GM21423 (cell line): Measurements from ENCODE around the gene NFILZ.

ENCODE experiments used
- ATAC-seq: cut with Tn5 transposase; IDR thresholded peaks from one replicate; pipeline ENCODE4 v1.9.1; 2021; ENCODE audit warnings: mild to moderate bottlenecking, moderate library complexity; ENCODE audit not compliant: unreplicated experiment

Gene NFILZ, protein sequence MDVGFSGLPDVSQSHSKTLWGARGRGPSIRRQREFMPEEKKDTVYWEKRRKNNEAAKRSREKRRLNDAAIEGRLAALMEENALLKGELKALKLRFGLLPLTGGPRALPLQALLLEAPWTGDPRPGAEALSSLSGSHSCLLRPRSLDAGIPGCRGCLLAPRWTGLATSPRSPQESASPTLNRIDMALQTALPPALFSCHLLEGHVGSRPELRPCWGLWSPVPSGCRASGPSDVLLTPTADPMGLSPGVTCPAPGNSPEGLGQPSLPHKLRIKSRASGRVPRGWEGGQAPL

GRCh38 chr19:8629996-8630683 is at the start of gene NFILZ:
TSS of gene NFILZ (plus strand) at chr19:8630633. CDS start at chr19:8676766, 46,133 bp downstream.
- no peak for ATAC-seq

- no peak for ATAC-seq
Observed at GRCh38 chr19:8580710-8581281, 49.6 kb upstream of the NFILZ start.

- ATAC-seq: no peak
Observed at GRCh38 chr19:8584965-8585893, 45.2 kb upstream of the NFILZ start.

DNA sequence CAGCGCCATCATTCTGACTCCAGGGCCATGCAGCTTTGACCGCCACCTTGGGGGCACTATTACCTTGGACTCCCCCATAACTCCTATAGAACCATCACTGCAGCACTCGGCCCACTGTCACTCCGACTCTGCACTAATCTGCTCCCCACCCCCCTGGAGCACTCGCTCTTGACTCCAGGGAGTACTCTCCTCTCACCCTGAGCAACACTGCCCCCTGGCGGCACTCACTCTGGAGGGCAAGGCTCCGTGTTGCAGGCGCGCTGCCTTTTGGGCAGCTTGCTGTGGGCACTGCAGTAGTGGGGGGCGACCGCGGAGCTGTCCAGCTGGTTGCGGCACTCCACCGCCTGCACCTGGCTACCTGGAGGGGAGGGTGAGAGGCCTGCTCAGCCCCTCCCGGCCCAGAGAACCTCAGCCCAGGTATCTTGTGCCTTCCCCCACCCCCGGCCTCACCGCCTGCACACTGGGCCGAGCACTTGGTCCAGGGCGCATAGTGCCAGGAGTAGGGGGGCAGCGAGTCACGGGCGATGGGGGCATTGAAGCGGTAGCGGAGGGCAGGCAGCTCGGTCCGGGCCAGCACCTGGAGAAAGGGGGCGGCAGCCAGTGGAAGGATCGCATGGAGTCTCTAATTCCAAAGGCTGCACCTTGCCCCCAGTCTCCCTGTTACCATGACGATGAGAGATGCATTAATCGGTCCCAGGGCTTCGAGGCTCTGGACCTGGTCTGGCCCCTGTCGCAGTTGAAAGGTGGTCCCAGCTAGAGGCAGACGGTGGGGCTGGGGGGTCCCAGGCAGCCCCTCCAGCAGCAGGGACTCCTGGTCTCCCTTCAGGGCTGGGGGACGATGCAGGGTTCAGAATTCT is 44.3 kb upstream of the NFILZ start:
- no peak for ATAC-seq

- no peak for ATAC-seq
Observed at GRCh38 chr19:8589177-8589714, 41.2 kb upstream of the NFILZ start.

GRCh38 chr19:8592231-8593009 is 38.0 kb upstream of the NFILZ start:
- no peak for ATAC-seq

GRCh38 chr19:8593931-8594330 is 36.5 kb upstream of the NFILZ start:
- ATAC-seq: no peak

DNA sequence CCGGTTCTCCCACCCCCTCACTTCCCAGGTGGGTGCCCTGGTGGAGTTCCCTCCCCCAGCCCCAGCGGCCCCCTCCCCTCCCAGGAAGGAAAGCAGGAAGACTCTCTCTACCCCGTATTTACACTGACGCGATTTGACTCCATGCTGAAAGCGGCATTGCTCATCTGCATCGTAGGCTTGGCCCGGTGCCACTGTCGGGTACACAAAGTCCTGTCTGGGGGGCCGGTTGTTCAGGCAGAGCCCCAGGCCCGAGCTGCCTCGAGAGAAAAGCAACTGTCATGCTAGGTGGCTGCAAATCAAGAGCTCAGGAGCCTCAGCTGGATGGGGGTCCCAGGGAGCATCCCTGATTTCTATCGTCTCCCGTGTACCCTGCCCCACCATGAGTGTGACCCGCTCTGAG is 34.8 kb upstream of the NFILZ start:
- ATAC-seq: no peak

DNA sequence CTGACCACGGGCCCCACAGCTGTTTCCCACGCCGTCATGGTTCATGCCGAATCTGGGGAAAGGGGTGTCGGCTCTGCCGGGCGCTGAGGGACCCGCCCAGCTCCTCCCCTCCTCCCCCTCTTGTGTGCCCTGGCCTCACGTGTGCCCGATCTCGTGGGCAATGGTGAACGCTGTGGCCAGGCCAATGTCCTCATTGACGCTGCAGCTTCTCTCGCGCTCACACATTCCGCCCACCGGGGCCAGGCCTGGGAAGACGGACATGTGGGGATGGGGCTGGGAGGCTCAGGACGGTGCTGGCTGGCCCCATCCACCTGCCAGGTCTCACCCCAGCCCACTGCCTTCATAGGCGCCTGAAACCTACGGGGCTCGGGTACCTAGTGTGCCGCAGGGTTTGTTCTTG is 34.3 kb upstream of the NFILZ start:
- no peak for ATAC-seq

DNA sequence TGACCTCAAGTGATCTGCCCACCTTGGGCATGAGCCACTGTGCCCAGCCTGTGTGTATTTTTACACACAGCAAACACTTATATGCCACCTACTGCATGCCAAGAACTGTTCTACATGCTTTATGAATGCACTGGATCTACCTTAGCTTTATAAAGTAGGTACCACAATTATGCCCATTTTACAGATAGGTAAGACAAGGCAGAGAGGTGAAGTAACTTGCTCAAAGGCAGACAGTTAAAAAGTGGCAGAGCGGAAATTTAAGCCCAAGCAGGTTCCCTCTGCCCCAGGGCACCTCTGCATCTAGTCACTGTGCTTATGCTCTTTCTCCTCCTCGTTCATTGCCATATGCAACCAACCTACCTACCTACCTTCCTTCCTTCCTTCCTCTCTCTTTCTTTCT is 30.4 kb upstream of the NFILZ start:
- no peak for ATAC-seq

GRCh38 chr19:8600816-8601215 is 29.6 kb upstream of the NFILZ start:
- ATAC-seq: no peak

- no peak for ATAC-seq
Observed at GRCh38 chr19:8601796-8602195, 28.6 kb upstream of the NFILZ start.

GRCh38 chr19:8605514-8605913 is 24.9 kb upstream of the NFILZ start:
- ATAC-seq: no peak

DNA sequence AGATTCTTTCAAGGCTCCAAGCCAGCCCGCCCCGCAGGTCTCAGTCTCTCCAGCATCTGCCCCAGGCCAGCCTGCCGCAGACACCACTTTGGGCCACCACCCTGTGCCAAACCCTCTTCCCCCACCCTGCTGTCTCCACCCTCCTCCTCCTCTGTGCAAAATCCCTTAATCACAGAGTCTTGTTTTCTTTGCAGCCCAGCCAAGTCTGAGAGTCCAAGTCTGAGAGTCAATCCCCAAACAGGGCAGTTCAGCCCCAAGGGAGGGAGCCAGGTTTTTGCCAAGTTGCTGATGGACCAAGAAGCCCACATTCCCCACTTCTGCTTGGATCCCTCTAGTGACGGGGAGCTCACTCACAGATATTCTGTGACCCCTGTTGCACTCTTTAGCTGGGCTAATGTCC is 23.0 kb upstream of the NFILZ start:
- ATAC-seq: no peak

GRCh38 chr19:8608941-8609278 is 21.5 kb upstream of the NFILZ start:
- no peak for ATAC-seq

DNA sequence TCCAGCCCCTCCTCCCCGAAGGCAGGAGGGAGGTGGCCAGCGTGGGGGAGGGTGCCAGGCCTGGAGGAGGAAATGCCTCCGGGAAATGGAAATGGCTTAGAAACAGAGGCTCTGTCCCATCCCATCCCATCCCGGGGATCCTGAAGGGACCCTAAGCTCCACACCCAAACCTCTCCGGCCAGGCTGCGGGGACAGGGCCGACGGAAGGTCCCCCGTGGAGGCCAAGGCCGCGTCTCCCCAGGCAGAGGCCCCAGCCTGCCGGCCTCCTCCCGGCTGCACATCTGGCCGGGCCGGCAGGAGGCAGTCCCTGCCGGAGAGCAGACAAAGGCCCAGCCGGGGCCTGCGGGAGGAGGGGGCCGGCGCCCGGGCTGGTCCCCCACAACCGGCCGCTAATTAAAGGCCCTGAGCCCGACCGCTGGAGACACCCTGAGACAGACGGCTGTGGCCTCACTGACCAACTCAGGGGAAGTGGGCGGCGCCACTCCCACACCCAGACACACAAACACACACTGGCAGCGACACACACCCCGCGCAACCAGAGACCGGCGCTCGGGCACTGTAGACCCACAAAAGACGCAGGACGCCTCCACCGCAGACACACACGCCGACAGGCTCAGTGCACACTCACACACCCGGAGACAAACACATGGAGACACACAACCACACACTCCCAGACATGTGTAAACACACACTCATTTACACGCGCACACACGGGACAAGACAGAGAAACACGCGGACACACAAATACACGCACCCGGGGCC is 21.0 kb upstream of the NFILZ start:
- ATAC-seq: no peak

DNA sequence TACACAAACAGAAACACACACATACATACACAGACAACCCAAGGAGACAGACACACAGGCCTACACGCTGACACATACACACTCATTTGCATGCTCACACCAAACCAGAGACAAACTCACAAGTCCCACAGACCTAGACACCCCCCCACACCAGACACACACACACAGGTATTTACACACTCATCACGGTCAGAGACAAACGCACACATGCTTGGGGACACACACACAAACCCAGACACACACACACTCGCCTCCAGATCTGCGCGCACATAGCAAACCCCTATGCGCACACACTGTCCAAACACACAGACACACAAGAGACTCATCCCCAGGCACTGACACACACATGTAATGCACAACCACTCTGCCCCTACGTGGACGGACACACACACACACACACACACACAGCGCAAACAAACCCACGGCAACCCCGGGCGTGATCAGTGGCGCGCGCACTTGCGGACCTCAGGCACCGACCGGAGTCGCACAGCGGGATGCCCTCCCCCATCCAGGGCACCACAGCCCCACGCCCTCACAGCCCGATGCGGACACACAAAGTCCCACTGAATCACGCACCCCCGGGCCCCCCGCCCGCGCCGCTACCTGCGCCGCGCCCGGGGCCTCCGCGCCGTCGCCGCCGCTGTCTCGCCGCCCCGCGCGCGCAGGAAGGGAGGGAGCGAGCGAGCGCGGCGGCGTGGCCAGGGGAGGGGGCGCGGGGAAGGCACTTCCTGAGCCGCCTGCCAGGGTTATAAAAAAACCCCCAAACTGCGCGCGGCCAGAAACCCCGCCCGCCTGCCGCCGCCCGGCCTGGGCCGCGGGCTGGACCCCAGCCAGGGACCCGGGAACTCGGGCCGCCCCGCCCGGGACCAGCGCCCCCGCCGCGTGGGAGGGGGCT is 20.1 kb upstream of the NFILZ start, which contains the start of gene ADAMTS10:
ADAMTS10 (minus strand) TSS at position 675 of the 895 bp plus-strand sequence. CDS start 5,005 bp downstream, outside the sequence.
- ATAC-seq: no peak

DNA sequence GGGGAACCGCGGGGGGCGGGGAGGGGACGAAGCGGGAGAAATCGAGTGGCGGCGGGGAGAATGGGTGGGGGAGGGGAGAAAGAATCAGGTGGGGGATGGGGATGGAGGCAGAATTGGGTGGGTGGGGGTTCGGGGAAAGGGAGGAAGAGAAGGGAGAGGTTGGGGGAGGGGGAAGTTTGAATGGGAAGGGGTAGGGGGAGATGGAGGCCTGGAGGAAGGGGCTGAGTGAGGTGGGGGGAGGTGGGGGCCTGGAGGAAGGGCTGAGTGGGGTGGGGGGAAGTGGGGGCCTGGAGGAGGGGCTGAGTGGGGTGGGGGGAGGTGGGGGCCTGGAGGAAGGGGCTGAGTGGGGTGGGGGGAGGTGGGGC is 19.5 kb upstream of the NFILZ start:
- no peak for ATAC-seq
